B cell (primary cell): ENCODE results near the gene FAM124A. TPM values are rescaled to one million over a fixed set of nuclear protein-coding genes. Genes with fewer than 3 reads are reported as not detected.

Source experiments
- ATAC-seq: fragments of 200-7000 bp; cut with Tn5 transposase; one replicate; pipeline ENCODE4 v1.10.0; 2021; ENCODE audit warnings: low read depth, mild to moderate bottlenecking, moderate number of reproducible peaks, moderate library complexity
- CTCF ChIA-PET: fragments of 350-600 bp; sonication (Branson Sonifier 250); formaldehyde crosslinking; loops from one replicate; lab custom pipeline; 2021; ENCODE audit warnings: antibody characterized with exemption, inconsistent platforms; lab: Charles Lee
- POLR2A ChIA-PET: fragments of 350-600 bp; sonication (Branson Sonifier 250); formaldehyde crosslinking; loops from one replicate; lab custom pipeline; 2021; ENCODE audit warnings: antibody characterized with exemption; lab: Charles Lee
- DNase-seq: peaks from one replicate; pipeline ENCODE4 v3.0.0; 2013
- H2AFZ ChIP-seq: 2 replicates; pipeline ENCODE4 v1.6.1; 2012; ENCODE audit warnings: mild to moderate bottlenecking, low read depth, low read length; ENCODE audit not compliant: insufficient read depth, poor library complexity, severe bottlenecking
- H3K27ac ChIP-seq, 2 donors: 1 replicate in 1 of 2; 2 replicates in 1 of 2; pipeline ENCODE4 v1.5.1; 2012 to 2013; ENCODE audit warnings: low read length in 2 of 2, mild to moderate bottlenecking in 2 of 2, moderate library complexity in 1 of 2
- H3K27me3 ChIP-seq, 4 experiments: fragments of 200-600 bp in 1 of 4; sonication (generic) in 1 of 4; replicated peaks in 1 of 4; 1 replicate in 2 of 4; 2 replicates in 2 of 4; pipeline versions ENCODE4 v1.6.1 to v1.7.0; 2013 to 2016; ENCODE audit warnings: low read length in 3 of 4, mild to moderate bottlenecking in 2 of 4, mixed read lengths in 1 of 4, moderate library complexity in 1 of 4; ENCODE audit not compliant: insufficient read depth in 4 of 4, control insufficient read depth in 3 of 4; ENCODE audit errors: control extremely low read depth in 1 of 4
- H3K36me3 ChIP-seq, 2 experiments: replicated peaks in 1 of 2; 1 replicate in 1 of 2; 2 replicates in 1 of 2; pipeline versions ENCODE4 v1.6.1 to v1.7.1; 2013; ENCODE audit warnings: low read length in 1 of 2; ENCODE audit not compliant: insufficient read depth in 2 of 2, control insufficient read depth in 1 of 2; ENCODE audit errors: control extremely low read depth in 1 of 2, extremely low read depth in 1 of 2
- H3K4me1 ChIP-seq, 2 donors: fragments of 200-600 bp in 1 of 2; sonication (generic) in 1 of 2; 1 replicate in 1 of 2; 2 replicates in 1 of 2; pipeline versions ENCODE4 v1.5.1 to v1.6.1; 2013 to 2017; ENCODE audit warnings: low read length in 2 of 2; ENCODE audit not compliant: control insufficient read depth in 2 of 2, insufficient read depth in 2 of 2
- H3K4me2 ChIP-seq: replicated peaks from 2 replicates; pipeline ENCODE3; 2012; ENCODE audit warnings: mild to moderate bottlenecking, low read depth, low read length; ENCODE audit not compliant: poor library complexity, severe bottlenecking
- H3K4me3 ChIP-seq, 5 experiments: fragments of 200-600 bp in 1 of 5; sonication (generic) in 1 of 5; 1 replicate in 3 of 5; 2 replicates in 2 of 5; pipeline versions ENCODE4 v1.5.1 to v1.7.0; 2011 to 2016; ENCODE audit warnings: low read length in 4 of 5, mild to moderate bottlenecking in 4 of 5, low read depth in 2 of 5, control low read depth in 1 of 5, moderate library complexity in 1 of 5; ENCODE audit not compliant: insufficient read depth in 1 of 5; ENCODE audit errors: control extremely low read depth in 1 of 5, extremely low read depth in 1 of 5
- H3K79me2 ChIP-seq: fragments of 200-600 bp; sonication (generic); one replicate; pipeline ENCODE4 v1.6.0; 2016; ENCODE audit warnings: low read length; ENCODE audit not compliant: control insufficient read depth, insufficient read depth
- H3K9ac ChIP-seq: fragments of 200-600 bp; sonication (generic); 2 replicates; pipeline ENCODE4 v1.6.1; 2017; ENCODE audit warnings: mild to moderate bottlenecking, low read length, moderate library complexity
- H3K9me3 ChIP-seq, 3 donors: one replicate each; pipeline versions ENCODE4 v1.6.1 to v1.7.1; 2013; ENCODE audit warnings: low read length in 2 of 3; ENCODE audit not compliant: control insufficient read depth in 2 of 3, insufficient read depth in 1 of 3; ENCODE audit errors: control extremely low read depth in 1 of 3
- H4K20me1 ChIP-seq: 2 replicates; pipeline ENCODE4 v1.6.0; 2012; ENCODE audit warnings: mild to moderate bottlenecking, low read length; ENCODE audit not compliant: insufficient read depth, control insufficient read depth, poor library complexity, severe bottlenecking
- H3K27ac Mint-ChIP-seq: one replicate; pipeline ENCODE4 v1.8.0; 2021; ENCODE audit warnings: mixed read lengths
- H3K27me3 Mint-ChIP-seq: one replicate; pipeline ENCODE4 v1.8.0; 2021; ENCODE audit warnings: mixed read lengths
- H3K4me1 Mint-ChIP-seq: one replicate; pipeline ENCODE4 v1.8.0; 2021; ENCODE audit warnings: mixed read lengths
- H3K4me3 Mint-ChIP-seq: one replicate; pipeline ENCODE4 v1.8.0; 2021; ENCODE audit warnings: mixed read lengths
- H3K9me3 Mint-ChIP-seq: one replicate; pipeline ENCODE4 v1.8.0; 2022; ENCODE audit warnings: mixed read lengths; ENCODE audit not compliant: insufficient read depth
- CTCF ChIP-seq: fragments of 200-600 bp; IDR thresholded peaks from one replicate; pipeline ENCODE4 v1.8.0; 2022; ENCODE audit warnings: antibody characterized with exemption, mild to moderate bottlenecking
- EZH2 ChIP-seq: IDR thresholded peaks from 2 replicates; pipeline ENCODE4 v1.6.1; 2012; ENCODE audit warnings: borderline replicate concordance, low read depth, mild to moderate bottlenecking, moderate library complexity, low read length; ENCODE audit not compliant: insufficient read depth, poor library complexity, severe bottlenecking
- WGBS: methylation state at CpG from one replicate; pipeline ENCODE4 v1.1.5; 2013; ENCODE audit warnings: missing lambda C conversion rate; ENCODE audit not compliant: insufficient coverage; 5-methylcytosine and 5-hydroxymethylcytosine counted together
- intact Hi-C: fragments of 100-400 bp; cut with micrococcal nuclease; formaldehyde crosslinking; loops from one replicate; pipeline ENCODE4 v1.10.0; 2022
- polyA plus RNA-seq: library from polyadenylated mRNA; depleted of rRNA; stranded (reverse); fragments of >200 nt; gene quantifications from 2 replicates; pipeline ENCODE4 v1.2.3, GENCODE V29; 2012
- total RNA-seq, 2 donors: library from RNA; stranded (reverse); fragments of 120-200 nt in 1 of 2; gene quantifications; 1 replicate in 1 of 2; 2 replicates in 1 of 2; pipeline versions ENCODE4 v1.2.3 to v1.2.4, GENCODE V29; 2013 to 2022

Gene FAM124A
- total and polyA plus RNA-seq, 2 donors (not counting 1 experiment from before 2014, with no cell fraction given), result 0.09 to 0.39 TPM

- DNase-seq, result no peak
- WGBS, result 100% methylated on average over 1 of the region's 2 CpGs
- peaks cover 0 to 4% (median 2%) of the 10 kb centered on the region in 3 donors for H3K9me3 ChIP-seq
- Mint-ChIP-seq H3K4me1 (no peaks in the 10 kb centered on the region), H3K9me3 (no peaks in the 10 kb centered on the region), H3K27ac (no peak overlapping the region), H3K27me3 (peaks cover 48% of the 10 kb centered on the region), H3K4me3 (no peak overlapping the region)
- no peak for ATAC-seq
- no peaks in the 10 kb centered on the region for H4K20me1 ChIP-seq
- H3K27me3 ChIP-seq, result peaks cover 0 to 12% (median 3%) of the 10 kb centered on the region in 4 experiments
- no peaks in the 10 kb centered on the region for H3K36me3 ChIP-seq
- H3K4me1 ChIP-seq, result no peaks in the 10 kb centered on the region
- no peaks in the 10 kb centered on the region for H3K79me2 ChIP-seq
- ChIA-PET CTCF (no interaction called here), POLR2A (no interaction called here)
- H3K4me2 ChIP-seq, result no peak overlapping the region
- H3K4me3 ChIP-seq, result no peak overlapping the region
- H3K27ac ChIP-seq, result no peak overlapping the region
- no peak overlapping the region for H2AFZ ChIP-seq
- no peak overlapping the region for H3K9ac ChIP-seq
- TF ChIP-seq EZH2 (no peak), CTCF (no peak)
- intact Hi-C loops, result no loop called here
These were observed 9.3 kb downstream of the FAM124A start for GRCh38 chr13:51231456-51231855.

GRCh38 chr13:51232328-51232727, 10.1 kb downstream of the FAM124A start:
- H3K4me2 ChIP-seq, result no peak overlapping the region
- ATAC-seq, result no peak
- no peaks in the 10 kb centered on the region for H3K9me3 Mint-ChIP-seq
- no peaks in the 10 kb centered on the region for H3K4me1 ChIP-seq
- H3K9me3 ChIP-seq, result peaks cover 0 to 4% (median 2%) of the 10 kb centered on the region in 3 donors
- H3K79me2 ChIP-seq, result no peaks in the 10 kb centered on the region
- TF ChIP-seq EZH2, result no peak
- no peak for TF ChIP-seq CTCF
- CTCF ChIA-PET, result no interaction called here
- H3K27me3 ChIP-seq, result peaks cover 0 to 10% (median 1%) of the 10 kb centered on the region in 4 experiments
- H3K27me3 Mint-ChIP-seq, result peaks cover 46% of the 10 kb centered on the region
- intact Hi-C loops, result no loop called here
- H3K27ac Mint-ChIP-seq, result no peak overlapping the region
- no peak overlapping the region for H3K4me3 ChIP-seq
- no peak overlapping the region for H3K27ac ChIP-seq
- no peak for DNase-seq
- no peaks in the 10 kb centered on the region for H3K36me3 ChIP-seq
- no peak overlapping the region for H3K9ac ChIP-seq
- H2AFZ ChIP-seq, result no peak overlapping the region
- no peaks in the 10 kb centered on the region for H4K20me1 ChIP-seq
- H3K4me1 Mint-ChIP-seq, result no peaks in the 10 kb centered on the region
- POLR2A ChIA-PET, result no interaction called here
- H3K4me3 Mint-ChIP-seq, result no peak overlapping the region
